Stimulated activated CD8-positive, alpha-beta memory T cell treated with anti-CD3 and anti-CD28 coated beads, Interleukin-4, amount 100 ng/mL, for 4 hours (primary cell): ENCODE measurements around the gene ERC1.
"Not testable (repeated sequence)": the region's sequence is repeated elsewhere in the genome, so short reads cannot be mapped to it uniquely, and the experiment has no call there.

Experiments
- DNase-seq, 2 donors: peaks; one replicate each; pipeline ENCODE4 v3.0.0-alpha.2; 2020; ENCODE audit warnings: low read depth in 2 of 2, low spot score in 1 of 2

ERC1 gene

DNA sequence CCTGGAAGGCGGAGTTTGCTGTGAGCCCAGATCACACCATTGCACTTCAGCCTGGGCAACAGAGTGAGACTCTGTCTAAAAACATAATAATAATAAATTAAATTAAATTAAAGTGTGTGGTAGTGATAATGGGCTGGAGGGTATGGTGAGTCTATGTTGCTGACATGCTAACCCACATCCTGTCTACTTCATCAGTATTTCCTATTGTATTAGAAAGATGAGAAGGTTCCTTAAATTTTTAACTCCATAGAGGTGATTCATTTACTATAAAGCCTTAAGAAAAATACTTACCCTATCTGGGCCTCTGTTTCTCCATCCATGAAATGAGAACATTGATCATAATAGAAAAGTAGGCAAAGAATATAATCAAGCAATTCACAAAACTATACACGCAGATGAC lies 322.9 kb downstream of the ERC1 start:
- DNase-seq, result no peak

DNA sequence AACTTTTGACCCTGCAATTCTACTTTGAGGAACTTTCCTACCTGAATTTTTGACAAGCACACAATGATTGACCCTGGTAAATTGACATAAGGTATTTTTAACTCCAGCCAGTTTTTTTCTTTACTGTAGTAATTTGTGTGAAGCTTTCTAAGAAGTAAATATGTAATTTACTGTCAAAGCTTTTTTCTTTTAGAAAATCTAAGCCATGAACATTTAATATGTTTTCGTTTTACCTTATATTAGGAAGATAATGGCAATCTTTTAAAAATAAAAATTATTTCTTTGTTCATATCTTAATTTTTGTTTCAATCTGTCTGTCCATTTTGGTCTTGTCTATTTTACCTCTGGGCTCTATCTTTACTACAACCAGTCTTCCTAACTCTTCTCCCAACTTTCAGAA lies 323.5 kb downstream of the ERC1 start:
- no peak for DNase-seq

DNA sequence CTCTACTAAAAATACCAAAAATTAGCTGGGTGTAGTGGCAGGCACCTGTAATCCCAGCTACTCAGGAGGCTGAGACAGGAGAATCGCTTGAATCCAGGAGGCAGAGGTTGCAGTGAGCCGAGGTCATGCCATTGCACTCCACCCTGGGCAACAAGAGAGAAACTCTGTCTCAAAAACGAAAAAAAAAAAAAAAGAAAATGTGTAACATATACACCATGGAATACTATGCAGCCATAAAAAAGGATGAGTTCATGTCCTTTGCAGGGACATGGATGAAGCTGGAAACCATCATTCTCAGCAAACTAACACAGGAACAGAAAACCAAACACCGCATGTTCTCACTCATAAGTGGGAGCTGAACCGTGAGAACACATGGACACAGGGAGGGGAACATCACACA lies 326.0 kb downstream of the ERC1 start:
- not testable (repeated sequence) for DNase-seq

DNA sequence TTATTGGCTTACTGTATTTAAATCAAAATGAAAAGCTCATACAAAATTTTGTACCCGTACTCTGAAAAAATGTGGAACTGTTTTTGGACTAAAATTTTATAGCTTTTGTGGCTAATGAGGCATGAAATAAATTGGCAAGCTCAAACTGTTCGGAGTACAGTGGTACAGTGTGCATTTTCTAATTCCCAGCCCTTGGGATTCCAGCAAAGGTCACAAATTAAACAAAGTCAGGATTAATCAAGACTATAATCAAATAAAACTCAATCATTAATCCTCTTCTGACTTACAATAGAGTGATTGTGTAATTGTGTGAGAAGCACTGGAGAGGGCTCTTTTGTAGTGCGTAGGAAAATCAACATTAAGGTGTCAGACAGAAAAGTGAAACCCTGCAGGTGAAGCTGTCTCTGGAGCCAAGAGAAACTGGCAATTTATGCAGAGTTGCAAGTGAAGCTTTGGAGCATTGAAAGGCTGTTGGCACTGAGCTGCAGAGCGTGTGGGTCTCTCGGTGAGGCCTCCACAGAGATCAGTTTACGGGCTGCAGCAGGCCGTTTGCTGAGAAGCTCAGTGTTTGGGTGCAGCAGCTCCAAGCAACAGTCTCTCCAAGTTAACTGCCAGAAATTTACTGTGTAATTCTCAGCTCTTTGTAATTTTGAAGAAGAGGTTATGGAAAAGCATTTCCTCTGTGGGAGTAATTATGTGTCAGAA lies 327.5 kb downstream of the ERC1 start:
- DNase-seq, result no peak

DNA sequence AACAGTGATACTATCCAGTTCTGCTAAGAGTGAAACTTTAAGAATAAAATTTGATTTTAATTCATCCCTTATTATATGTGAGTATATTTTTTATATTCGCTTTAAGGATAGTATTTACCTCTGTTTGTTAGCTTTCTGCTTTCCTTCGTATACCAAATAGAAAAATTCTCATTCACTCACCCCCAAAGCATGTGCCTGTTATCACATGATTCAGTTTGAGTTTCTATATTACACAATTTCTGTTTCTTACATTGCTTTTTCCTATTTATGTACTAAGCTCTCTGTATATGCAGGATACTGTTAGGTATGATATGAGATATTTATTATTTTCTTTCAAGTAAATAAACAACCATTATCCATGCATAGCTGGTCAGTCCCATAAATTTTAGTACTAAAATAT lies 328.2 kb downstream of the ERC1 start:
- no peak for DNase-seq

DNA sequence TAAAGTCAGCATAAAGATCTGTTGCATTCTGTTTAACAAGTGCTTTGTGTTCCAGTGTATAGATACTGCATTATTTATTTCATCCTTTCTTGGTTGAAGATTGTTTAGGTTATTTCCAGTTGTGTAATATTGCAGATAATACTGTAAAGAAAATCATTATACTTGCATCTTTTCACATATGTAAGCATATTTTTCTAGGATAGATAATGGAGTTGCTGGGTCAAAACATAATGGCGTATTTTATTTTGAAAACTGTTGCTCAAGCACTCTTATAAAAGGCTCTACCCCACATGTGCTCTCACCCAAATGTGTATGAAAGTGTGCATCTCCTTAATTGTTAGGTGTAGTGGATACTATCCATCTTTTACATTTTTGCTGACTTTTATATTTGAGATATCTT lies 329.0 kb downstream of the ERC1 start:
- DNase-seq, result no peak

DNA sequence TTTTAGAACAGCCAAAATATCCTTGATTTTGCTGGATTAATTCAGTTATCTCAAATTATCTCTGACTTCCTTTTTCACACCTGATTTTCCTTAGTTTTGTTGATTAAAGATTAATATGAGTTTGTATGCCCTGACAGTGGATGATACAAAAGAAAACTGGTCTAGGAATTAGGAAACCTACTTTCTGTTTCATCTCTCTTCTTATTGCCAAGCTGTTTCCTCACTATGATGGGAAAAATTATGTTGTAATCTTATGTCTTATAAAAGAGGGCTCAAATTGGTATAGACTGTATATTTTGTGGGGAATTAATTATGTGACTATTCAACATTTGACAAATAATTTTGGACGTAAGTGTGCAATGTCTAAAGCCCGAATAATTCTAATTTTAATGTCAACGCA lies 331.8 kb downstream of the ERC1 start:
- DNase-seq, result no peak

DNA sequence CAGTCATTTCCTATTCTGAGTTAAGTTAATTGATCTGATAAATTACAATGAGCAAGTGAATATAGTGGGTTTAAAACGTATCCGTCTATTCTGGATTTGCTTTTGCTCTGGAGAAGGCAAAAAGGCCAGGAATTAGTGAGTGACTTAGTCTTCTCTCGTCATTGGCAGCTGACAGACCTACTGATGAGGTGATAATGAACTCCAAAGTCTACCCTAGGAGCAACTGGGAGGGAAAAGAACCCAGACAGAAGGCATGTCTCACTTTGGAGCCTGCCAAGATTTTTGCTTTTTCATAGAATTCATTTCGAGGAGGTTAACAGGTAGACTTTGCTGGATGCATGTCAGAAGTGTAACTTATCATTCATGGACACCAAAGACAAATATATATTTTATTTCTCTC lies 333.1 kb downstream of the ERC1 start:
- no peak for DNase-seq

DNA sequence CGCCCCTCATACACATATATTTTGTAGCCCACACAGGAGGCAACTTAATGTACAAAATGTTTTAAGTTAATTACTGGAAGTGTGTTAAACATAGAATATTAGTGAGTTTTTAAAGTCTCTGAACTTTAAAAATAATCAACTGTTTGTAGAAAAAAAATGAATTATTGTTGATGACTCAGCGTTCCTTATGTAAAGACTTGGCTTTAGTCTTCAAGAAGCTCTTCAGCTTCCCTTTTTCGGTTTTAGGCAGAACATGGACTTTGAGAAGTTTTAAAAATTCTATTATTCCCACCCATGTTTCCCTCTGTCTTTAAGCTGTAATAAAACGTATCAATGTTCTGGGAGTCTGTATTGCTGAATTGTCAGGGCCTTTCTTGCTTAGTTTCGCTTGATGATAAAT lies 333.9 kb downstream of the ERC1 start:
- no peak for DNase-seq

DNA sequence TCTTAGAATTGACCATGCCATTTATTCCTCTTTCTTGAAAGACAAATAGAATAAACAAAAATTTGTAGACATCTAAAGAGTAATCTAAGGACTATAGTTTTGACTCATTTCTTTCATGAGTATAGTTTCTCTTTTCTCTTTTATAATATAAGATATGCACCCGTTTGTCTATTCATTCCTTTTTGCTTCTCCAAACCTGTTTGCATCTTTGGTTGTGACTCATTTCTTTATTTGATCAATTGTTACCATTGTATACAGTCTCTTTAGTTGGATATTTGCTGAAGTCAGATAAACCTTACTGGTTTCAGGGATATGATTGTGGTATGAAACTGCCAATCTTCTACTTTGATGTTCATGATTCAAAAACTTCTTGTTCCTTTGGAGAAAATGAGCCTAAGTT lies 334.6 kb downstream of the ERC1 start:
- no peak for DNase-seq

DNA sequence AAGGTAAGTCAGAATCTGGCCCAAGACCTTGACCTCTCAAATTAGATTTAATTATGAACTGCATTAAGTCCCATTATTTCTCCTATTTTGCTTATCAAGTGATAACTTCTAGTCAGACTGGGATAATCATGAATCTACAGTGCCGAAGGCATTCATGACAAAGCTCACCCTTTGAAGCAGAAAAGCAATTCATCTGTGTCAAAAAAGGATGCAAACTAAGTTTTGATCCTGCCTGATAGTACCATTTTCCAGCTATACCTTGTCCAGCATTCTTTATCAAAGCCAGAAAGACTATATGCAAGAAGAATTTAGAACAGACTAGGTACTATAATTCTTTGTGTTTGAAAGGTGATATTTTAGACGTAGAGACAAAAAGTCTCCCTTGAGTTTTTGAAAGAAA lies 335.2 kb downstream of the ERC1 start:
- DNase-seq, result no peak

DNA sequence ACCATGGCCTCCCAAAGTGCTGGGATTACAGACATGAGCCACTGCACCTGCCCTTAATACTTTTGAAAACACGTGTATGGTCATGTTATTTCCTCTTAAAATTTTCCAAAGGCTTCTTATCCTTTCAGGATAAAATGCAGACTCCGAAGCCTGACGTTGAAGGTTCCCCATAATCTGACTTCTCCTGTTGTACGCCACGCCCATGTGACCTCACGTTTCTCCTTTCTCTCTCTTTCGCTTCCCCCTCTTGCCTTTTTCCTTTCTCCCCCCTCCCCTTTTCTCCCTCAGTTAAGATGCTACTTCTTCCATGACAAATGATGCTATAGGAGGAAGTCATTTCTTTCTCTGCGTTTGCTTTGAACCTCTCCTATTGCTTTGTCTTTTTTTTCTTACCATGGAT lies 337.4 kb downstream of the ERC1 start:
- no peak for DNase-seq

DNA sequence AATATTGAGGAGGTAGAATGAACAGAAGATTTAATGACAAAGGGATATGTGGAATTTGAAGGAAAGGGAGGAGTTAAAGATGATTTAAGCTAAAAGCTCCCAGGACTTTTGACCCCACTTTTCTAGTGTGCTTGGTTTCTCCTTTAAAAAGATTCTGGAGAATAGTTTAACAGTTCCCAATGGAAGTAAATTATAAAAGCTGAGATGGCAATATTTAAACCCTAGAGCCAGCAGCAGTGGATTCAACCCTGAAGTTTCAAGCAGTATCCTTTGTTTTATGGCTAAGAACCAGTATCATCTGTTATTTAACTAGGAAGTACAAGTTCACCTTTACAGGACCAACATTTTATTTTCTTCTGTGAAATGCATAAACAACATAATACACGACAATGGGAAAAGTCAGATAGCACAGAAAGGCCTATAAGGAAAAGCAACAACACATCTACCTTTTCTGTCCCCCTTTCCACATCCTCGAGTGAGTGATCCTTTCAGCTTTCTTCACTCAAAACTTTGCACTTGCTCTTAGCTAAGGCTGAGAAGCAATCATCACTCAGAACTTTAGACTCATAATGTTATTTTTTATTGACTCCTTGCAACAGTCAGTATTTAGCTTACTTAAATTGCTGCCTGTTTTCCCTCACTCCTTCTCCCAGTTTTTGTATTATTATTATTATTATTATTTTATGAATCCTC lies 338.9 kb downstream of the ERC1 start:
- no peak for DNase-seq

DNA sequence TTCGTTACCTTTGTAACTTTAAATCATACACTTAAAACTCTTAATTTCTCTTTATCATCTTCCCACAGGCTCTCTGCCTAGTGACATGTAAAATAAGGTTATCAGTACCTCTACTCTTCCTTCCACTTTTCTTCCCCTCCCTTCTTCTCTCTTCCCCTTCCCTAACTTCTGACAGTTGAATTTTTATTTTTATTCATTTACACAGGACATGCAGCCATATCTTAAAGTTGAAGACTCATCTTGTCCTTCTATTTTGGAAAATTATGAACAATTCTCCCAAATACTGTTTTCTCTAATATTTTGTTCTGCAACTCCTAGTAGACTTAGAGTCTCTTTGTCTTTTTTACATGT lies 339.4 kb downstream of the ERC1 start:
- DNase-seq, result no peak

DNA sequence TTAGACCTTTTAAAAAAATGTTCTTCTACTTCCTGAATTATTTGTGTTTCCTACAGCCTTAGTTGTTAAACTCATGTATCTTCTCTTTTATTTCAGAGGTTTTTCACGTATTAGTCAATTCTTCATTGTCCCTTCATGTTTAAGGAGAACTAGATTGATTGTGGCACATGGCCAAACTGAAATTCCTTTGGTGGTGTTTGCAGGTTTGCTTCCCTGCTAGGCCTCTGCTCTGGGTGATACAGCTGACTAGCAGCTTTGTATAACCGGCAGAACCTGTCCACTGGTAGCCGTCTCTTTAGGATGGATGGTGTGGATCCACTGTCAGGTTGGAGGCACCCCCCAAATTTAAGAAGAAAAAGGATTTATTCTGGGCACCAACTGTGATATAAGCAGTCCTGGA lies 341.3 kb downstream of the ERC1 start:
- no peak for DNase-seq

DNA sequence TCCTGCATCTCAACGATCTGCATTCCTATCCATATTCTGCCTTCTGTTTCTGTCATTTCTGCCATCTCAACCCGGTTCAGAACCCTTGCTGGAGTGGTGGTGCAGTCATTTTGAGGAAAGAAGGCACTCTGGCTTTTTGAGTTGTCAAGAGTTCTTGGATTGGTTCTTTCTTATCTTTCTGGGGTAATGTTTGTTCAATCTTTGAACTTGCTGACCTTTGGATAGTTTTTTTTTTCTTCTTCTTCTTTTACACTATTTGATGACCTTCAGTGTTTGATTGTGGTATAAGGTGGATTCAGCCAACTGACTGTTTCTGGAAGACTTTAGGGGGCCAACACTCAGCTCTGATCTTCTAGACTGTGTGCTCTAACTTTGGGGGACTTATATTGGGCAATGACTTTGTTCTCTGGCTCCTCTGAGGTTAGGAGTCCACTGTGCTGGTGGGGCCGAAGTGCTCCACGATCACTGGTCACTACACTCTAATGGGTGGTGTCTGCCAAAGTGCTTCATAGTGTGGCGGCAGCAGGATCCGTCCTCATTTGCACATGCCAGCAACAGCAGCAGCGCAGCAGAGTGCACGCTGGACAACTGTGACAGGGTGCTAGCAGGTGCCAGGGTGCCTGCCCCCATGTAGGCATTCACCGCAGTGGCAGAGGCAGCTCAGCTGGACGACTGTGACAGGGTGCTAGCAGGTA lies 347.6 kb downstream of the ERC1 start:
- DNase-seq, result no peak

DNA sequence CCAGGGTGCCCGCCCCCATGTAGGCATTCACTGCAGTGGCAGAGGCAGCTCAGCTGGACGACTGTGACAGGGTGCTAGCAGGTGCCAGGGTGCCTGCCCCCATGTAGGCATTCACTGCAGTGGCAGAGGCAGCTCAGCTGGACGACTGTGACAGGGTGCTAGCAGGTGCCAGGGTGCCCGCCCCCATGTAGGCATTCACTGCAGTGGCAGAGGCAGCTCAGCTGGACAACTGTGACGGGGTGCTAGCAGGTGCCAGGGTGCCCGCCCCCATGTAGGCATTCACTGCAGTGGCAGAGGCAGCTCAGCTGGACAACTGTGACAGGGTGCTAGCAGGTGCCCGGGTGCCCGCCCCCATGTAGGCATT lies 348.1 kb downstream of the ERC1 start:
- not testable (repeated sequence) for DNase-seq

DNA sequence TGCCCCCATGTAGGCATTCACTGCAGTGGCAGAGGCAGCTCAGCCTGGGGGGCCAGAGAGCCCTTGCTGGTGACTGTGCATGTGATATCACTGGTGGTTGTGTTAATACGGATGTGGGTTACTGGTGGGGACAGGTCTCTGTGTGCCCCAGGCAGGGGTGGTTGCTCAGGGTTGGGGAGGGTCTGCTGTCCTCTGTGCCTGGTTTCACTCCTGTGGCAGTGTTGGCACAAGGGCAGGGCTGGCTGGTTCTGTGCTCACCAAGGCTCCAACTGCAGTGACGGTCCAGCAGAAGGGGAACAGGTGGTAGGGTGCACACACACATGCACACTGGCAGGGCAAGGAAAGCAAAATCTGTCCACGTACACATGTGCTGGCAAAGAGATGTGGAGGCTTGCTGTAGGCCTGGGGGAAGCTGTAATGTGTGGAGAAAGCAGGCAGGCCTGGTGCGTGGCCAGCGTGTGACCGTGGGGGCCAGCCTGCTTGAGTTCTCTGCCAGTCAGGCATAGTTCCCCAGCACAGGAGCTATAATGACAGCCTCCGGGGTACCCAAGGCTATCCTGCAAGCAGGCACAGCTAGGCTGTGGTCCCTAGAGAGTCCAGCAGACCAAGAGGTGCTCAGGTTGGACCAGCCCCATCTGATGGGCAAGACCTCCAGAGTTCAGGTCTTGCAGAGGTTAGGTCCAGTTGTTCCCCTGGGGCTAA lies 348.7 kb downstream of the ERC1 start:
- DNase-seq, result no peak

DNA sequence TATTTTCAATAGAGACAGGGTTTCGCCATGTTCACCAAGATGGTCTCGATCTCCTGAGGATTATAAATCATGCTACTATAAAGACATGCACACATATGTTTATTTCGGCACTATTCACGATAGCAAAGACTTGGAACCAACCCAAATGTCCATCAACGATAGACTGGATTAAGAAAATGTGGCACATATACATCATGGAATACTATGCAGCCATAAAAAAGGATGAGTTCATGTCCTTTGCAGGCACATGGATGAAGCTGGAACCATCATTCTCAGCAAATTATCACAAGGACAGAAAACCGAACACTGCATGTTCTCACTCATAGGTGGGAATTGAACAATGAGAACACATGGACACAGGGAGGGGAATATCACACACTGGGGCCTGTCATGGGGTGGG lies 350.2 kb downstream of the ERC1 start:
- DNase-seq, result not testable (repeated sequence)

DNA sequence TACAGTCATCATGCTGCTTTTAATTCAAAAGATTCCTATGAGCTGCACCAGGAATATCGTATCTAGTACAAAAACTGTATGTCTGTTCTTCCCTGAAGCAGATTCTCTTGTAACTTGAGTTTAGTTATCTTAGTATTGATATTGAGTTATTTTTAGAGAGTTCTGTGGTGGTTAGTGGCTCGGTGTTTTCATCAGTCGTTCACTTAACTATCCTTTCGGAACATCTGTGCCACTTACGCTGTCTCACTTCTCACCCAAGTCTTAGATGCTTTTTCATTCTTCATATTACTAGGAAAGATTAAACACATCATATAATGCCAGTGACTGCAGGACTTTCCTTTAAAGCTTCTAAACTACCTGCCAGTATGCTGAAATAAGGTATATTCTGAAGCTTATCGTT lies 352.4 kb downstream of the ERC1 start:
- no peak for DNase-seq

DNA sequence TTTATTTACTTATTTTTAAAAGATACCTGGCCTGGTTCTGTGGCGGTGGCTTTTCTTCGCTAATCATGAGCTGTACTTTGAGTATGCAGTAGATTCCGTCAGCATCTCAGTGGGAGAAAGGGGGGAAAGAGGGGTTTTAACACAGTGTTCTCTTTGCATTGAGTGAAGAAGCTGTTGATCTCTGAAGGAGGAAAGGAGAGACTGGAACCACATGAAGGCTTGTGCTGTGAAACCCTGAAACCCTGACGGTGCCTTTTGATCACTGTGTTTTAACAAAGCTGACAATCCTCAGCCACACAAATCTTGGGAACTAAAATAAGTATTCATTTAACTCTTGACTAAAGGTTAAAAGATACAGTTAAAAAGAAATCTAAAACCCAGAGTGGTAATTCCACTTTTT lies 353.2 kb downstream of the ERC1 start:
- DNase-seq, result no peak

DNA sequence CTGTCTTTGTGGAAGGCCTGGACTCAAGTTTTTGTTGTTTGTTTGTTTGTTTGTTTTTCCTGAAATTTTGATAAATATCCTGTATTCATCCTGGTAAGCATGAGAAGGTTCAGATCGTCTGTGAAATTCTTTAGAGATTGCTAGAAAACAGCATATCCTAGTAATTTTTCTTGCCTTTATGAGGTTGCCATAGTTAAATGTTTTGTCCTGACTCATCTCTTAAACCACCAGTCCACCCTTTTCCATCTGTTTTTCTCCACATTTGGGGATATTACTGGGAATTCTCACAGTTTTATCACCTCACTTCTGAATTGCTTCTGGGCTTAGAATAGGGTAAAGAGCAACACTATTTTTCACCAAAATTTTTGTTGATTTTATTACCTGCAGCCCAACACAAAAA lies 355.1 kb downstream of the ERC1 start:
- DNase-seq, result no peak
